ENCODE results near the gene PARVA.

The PARVA gene

GRCh38 chr11:12577725-12578644 is 200.6 kb downstream of the PARVA start:
- Histone ChIP-seq H3K9me3 (no peaks in the 10 kb centered on the region), H3K4me3 (no peak overlapping the region), H4K20me1 (no peaks in the 10 kb centered on the region), H3K9ac (no peak overlapping the region), H3K27me3 (no peaks in the 10 kb centered on the region), H3K36me3 (no peaks in the 10 kb centered on the region), H3K27ac (no peak overlapping the region), H3K4me1 (no peaks in the 10 kb centered on the region), H3K4me2 (no peak overlapping the region)
- no peak for TF ChIP-seq Cebpa-rat (IDR thresholded peaks at IDR 0.05)

GRCh38 chr11:12581416-12581815 is 204.0 kb downstream of the PARVA start:
- Histone ChIP-seq H3K9ac (no peak overlapping the region), H3K27me3 (no peaks in the 10 kb centered on the region), H3K9me3 (no peaks in the 10 kb centered on the region), H3K27ac (no peak overlapping the region), H3K36me3 (no peaks in the 10 kb centered on the region), H3K4me3 (no peak overlapping the region), H4K20me1 (no peaks in the 10 kb centered on the region), H3K4me2 (no peak overlapping the region), H3K4me1 (no peaks in the 10 kb centered on the region)
- TF ChIP-seq Cebpa-rat (IDR thresholded peaks at IDR 0.05): no peak

GRCh38 chr11:12581923-12582322 is 204.6 kb downstream of the PARVA start:
- H3K4me3 ChIP-seq: no peak overlapping the region
- no peaks in the 10 kb centered on the region for H3K36me3 ChIP-seq
- no peaks in the 10 kb centered on the region for H3K4me1 ChIP-seq
- H3K27me3 ChIP-seq: no peaks in the 10 kb centered on the region
- no peak overlapping the region for H3K27ac ChIP-seq
- H3K9ac ChIP-seq: no peak overlapping the region
- no peaks in the 10 kb centered on the region for H3K9me3 ChIP-seq
- no peaks in the 10 kb centered on the region for H4K20me1 ChIP-seq
- no peak overlapping the region for H3K4me2 ChIP-seq
- TF ChIP-seq Cebpa-rat (IDR thresholded peaks at IDR 0.05): no peak

Data from BLaER1 (cell line).